ENCODE results near the gene DENND2C.

Gene DENND2C, protein sequence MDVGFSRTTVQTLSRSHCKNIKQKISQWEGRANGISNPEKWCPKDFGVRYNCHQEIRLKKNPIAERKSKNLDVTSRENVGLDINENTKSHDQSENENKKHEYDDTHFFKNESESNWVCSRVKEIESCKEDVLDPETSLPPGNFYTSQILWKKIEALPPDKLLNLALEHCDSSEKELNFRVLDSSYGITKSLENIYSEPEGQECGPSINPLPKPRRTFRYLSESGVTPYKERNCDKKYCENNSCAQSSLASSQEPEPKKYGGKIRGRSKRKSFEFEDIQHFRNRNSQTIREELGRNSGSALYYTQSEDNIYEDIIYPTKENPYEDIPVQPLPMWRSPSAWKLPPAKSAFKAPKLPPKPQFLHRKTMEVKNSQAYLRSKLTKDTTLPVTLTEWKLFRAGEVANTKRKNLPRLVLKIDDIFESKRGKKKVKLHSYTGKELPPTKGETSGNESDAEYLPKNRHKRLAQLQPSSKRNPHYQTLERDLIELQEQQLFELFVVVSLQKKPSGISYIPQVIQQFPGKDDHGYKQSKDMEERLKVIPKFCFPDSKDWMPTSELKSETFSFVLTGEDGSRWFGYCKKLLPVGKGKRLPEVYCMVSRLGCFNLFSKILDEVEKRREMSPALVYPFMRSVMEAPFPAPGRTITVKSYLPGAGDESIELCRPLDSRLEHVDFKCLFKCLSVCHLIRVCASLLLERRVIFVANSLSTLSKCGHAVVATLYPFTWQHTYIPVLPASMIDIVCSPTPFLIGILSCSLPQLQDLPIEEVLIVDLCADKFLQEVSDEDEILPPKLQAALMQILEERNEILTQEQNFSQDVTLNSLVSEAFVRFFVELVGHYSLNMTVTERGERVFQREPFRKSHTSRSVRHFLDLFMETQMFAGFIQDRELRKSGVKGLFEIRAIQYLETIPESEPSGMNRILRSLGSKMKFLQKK

GRCh38 chr1:114669562-114670082 lies at the start of gene DENND2C:
DENND2C (minus strand) TSS chr1:114670049; CDS start chr1:114625984, 44,065 bp downstream.
- no peak for DNase-seq

GRCh38 chr1:114719424-114719787 lies 49.6 kb upstream of the DENND2C start:
- DNase-seq: no peak

- no peak for DNase-seq
Observed at GRCh38 chr1:114718661-114719423, 49.0 kb upstream of the DENND2C start.

- DNase-seq: peak; percentile 74
Observed at GRCh38 chr1:114716304-114717170, 46.7 kb upstream of the DENND2C start, which contains the start of gene NRAS. NRAS (minus strand) TSS chr1:114716771; CDS start chr1:114716160, 611 bp downstream.

DNA sequence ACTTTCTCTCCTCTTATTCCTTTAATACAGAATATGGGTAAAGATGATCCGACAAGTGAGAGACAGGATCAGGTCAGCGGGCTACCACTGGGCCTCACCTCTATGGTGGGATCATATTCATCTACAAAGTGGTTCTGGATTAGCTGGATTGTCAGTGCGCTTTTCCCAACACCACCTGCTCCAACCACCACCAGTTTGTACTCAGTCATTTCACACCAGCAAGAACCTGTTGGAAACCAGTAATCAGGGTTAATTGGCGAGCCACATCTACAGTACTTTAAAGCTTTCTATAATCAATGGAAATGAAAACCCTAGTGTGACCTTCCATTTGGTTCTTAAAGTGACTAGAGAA lies 46.1 kb upstream of the DENND2C start:
- no peak for DNase-seq

DNA sequence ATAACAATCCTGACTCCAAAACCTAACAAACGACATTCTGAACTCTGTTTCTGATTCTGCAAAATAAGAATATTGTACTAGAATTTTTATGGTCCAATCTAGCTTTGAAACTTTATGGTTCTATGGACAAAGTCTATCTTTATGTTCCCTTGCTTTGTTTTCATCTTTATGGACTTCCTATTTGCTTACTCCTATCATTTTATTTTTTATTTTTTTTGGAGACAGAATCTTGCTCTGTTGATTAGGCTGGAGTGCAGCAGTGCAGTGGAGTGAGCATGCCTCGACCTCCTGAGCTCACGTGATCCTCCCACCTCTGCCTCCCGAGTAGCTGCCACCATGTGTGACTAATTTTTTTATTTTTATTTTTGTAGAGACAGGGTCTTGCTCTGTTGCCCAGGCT lies 43.1 kb upstream of the DENND2C start:
- DNase-seq: no peak

- no peak for DNase-seq
Observed at GRCh38 chr1:114710360-114710759, 40.5 kb upstream of the DENND2C start.

GRCh38 chr1:114707604-114708003 lies 37.8 kb upstream of the DENND2C start:
- no peak for DNase-seq

GRCh38 chr1:114703242-114703641 lies 33.4 kb upstream of the DENND2C start:
- no peak for DNase-seq

DNA sequence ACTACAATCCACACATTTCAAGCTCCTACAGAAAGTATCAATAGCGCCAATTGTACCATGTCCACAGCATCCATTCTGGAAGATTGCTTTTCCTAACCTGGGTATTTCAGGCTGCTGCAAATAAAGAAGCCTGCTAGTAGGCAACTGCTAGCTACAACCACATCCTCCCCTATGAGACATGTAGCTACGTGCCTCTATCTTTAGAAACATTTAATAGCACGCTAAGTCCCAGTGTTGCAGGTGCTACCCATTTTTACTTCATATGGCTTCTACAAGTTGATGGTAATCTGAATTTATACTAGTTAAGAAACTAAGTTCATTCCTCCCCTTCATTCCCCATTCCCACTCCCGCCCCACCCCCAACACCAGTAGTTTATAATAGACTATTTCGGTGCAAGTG lies 32.9 kb upstream of the DENND2C start:
- no peak for DNase-seq

DNA sequence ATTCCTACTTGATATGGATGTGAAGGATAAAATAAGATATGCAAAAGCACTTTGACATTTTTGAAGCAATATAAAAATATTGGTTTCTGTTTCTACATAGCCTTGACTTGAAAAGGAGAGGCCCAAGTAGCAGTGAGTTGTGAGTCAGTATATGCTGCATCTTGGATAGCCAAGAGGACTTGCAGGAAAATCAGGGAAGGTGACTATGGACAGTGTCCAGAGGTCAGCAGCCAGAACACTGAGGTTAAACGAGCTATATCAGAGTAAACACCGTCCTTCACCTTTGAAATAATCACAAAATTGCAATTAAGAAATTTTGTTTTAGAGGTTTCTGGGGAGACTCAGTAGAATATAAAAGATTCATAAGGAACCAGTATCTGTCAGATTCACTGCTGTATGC lies 32.1 kb upstream of the DENND2C start:
- no peak for DNase-seq

DNA sequence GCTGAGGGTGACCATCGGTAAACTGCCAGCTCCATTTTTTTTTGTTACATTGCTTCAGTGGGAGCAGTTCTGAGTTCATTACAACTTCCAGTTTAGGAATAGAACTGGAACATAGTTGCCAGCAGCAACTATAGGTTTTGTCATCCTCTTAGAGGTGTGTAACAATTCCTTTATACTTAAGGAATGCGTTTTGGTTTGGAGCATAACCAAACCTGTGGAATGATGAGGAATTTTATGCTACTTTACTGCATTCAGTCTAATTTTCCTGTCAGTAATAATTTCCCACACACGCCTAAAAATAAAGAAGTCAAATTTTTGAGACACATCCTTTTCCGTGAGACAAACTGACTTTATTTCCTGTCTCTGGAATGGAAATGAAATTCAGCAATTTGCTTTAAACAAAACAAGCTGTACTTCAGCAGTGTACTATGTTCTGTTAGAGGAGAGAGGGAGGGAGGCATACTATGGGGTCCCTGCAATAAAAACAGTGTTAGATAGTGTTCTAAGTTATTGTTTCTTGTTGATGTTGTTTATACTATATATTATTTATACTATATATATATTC lies 30.3 kb upstream of the DENND2C start:
- no peak for DNase-seq

DNA sequence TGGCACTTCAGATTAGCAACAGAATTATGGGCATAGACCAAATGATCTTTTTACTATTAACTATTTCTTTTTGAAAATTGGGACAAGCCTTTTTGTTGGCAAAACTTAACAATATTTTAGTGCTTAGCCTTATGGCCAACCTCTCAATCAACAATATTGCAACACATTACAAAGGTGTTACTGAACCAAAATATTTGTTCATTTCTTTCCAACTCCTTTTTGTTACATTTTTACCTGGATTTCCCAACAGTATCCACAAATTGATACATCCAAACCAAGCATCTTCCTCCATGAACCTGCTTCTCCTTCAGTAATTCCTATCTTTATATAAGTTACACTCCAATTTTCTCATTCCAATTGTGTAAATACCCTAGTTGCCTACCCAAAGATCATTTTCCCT lies 27.0 kb upstream of the DENND2C start:
- DNase-seq: no peak

DNA sequence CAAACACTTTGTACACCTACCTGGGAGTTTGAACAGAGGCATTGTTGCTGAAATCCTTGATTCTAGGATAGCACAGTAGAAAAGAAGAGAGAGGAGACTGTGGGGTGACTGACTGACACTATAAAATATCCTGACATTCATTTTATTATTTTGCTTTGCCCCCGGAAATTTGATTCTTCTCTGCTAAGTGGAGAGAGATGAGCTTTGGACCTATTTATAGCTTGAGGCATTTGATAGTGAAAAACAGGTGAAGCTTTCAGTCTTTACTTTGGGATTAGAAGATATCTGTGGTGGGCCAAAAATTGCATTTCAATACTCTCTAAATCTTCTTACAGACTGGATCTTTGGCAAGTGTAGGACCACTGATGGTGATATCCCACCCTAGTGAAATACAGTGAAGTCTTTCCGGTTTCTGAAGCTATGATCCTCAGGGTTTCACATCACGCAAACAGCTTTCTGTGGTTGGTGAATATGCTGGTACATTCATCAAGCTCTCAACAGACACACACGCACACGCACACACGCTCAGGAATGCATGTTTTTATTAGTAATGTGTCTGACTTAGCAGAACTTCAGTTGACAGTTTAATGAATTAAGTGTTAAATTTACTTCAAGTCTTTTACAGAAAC lies 25.7 kb upstream of the DENND2C start, which contains the start of gene AMPD1:
AMPD1 (minus strand) TSS at position 117 of the 629 bp plus-strand sequence; CDS start at position 42, 75 bp downstream.
- no peak for DNase-seq

DNA sequence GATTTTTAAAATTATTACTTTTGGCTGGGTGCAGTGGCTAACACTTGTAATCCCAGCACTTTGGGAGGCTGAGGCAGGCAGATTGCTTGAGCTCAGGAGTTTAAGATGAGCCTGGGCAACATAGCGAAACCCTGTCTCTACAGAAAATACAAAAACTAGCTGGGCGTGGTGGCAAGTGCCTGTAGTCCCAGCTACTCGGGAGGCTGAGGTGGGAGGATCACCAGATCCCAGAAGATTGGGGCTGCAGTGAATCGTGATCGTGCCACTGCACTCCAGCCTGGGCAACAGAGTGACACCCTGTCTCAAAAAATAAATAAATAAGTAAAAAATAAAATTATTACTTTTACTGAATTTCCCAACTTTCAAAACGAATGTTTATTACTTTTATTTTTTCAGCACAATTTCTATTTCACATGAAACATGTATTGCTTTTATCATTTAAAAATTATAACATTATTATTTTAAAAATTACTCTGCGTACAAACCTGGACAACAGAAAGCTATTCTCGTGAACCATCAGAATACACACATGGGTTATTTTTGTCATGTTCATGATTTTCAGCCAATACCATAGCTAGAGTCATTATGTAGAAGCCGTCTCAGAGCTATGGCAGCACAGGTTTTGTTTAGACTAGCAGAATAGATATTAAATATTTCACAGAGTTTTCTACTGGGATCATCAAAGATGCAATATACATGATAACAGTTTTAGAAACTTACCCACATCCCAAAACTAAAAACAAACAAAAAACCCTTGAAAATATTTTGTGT lies 24.9 kb upstream of the DENND2C start:
- DNase-seq: no peak

GRCh38 chr1:114692947-114693346 lies 23.1 kb upstream of the DENND2C start:
- DNase-seq: no peak

- no peak for DNase-seq
Observed at GRCh38 chr1:114691061-114691460, 21.2 kb upstream of the DENND2C start.

DNA sequence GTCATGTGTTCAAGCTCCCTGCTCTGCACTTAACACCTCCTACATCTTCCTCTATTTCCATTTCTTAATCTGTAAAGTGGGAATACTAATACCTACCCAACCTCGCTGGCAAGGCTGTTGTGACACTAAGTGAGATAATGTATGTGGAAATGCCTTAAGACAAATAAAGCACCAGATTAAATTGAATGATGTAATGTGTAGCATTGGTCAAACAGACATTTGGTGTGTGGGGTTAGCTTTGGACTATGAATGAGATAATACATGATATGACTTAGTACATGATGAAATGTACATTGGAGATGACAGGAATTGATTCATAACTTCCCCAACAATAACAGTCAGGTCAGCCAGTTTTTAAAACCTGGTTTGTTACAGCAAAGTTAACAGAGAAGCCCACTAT lies 20.3 kb upstream of the DENND2C start:
- DNase-seq: no peak

GRCh38 chr1:114688526-114688925 lies 18.7 kb upstream of the DENND2C start:
- DNase-seq: no peak

GRCh38 chr1:114685851-114686250 lies 16.0 kb upstream of the DENND2C start:
- DNase-seq: no peak

Measured in NCI-H2029 (cell line).